H7 (cell line): ENCODE measurements around the gene KRTAP2-1. TPM values are rescaled to one million over a fixed set of nuclear protein-coding genes. Genes with fewer than 3 reads are reported as not detected.
"Not testable (repeated sequence)": the region's sequence is repeated elsewhere in the genome, so short reads cannot be mapped to it uniquely, and the experiment has no call there.

Experiments
- DNase-seq: peaks from one replicate; pipeline ENCODE4 v3.0.0; 2012
- H3K27me3 ChIP-seq: 2 replicates; pipeline ENCODE4 v1.6.0; 2011; ENCODE audit warnings: mild to moderate bottlenecking, low read length; ENCODE audit not compliant: control insufficient read depth, insufficient read depth
- H3K36me3 ChIP-seq: replicated peaks from 2 replicates; pipeline ENCODE4 v1.5.1; 2011; ENCODE audit warnings: low read length; ENCODE audit not compliant: control insufficient read depth, insufficient read depth
- H3K4me3 ChIP-seq: 2 replicates; pipeline ENCODE4 v1.5.1; 2011; ENCODE audit warnings: low read depth, mild to moderate bottlenecking, control low read depth, low read length, moderate library complexity; ENCODE audit not compliant: insufficient read depth
- total RNA-seq: library from RNA; depleted of rRNA; stranded (reverse); fragments of >200 nt; shearing (Covaris generic); gene quantifications from 2 replicates; pipeline ENCODE4 v1.2.3, GENCODE V29; 2014

Gene KRTAP2-1
- total RNA-seq, 1 experiment from 2014 or later = not detected

- Histone ChIP-seq H3K36me3 (no peaks in the 10 kb centered on the region), H3K4me3 (no peak overlapping the region), H3K27me3 (no peaks in the 10 kb centered on the region)
- no peak for DNase-seq
These were observed 17.2 kb upstream of the KRTAP2-1 start for GRCh38 chr17:41064301-41064700.

GRCh38 chr17:41063449-41063848 lies 16.3 kb upstream of the KRTAP2-1 start:
- no peak overlapping the region for H3K4me3 ChIP-seq
- no peak for DNase-seq
- no peaks in the 10 kb centered on the region for H3K27me3 ChIP-seq
- no peaks in the 10 kb centered on the region for H3K36me3 ChIP-seq

GRCh38 chr17:41061964-41062363 lies 14.8 kb upstream of the KRTAP2-1 start:
- Histone ChIP-seq H3K36me3 (no peaks in the 10 kb centered on the region), H3K27me3 (no peaks in the 10 kb centered on the region), H3K4me3 (no peak overlapping the region)
- DNase-seq = no peak

GRCh38 chr17:41060052-41060604 lies 13.0 kb upstream of the KRTAP2-1 start, which contains the start of gene KRTAP2-3:
KRTAP2-3 (minus strand) TSS chr17:41060114; CDS start chr17:41060050, 64 bp downstream.
- no peaks in the 10 kb centered on the region for H3K36me3 ChIP-seq
- no peak within 1 kb of the TSS for H3K4me3 ChIP-seq
- DNase-seq = no peak
- no peaks in the 10 kb centered on the region for H3K27me3 ChIP-seq

- H3K27me3 ChIP-seq, H3K36me3 ChIP-seq, H3K4me3 ChIP-seq: not testable (repeated sequence)
- DNase-seq = peak; percentile 29
These were observed 12.3 kb upstream of the KRTAP2-1 start for GRCh38 chr17:41059276-41060051.

GRCh38 chr17:41058741-41059140 lies 11.6 kb upstream of the KRTAP2-1 start:
- no peaks in the 10 kb centered on the region for H3K36me3 ChIP-seq
- no peak overlapping the region for H3K4me3 ChIP-seq
- DNase-seq = no peak
- H3K27me3 ChIP-seq = no peaks in the 10 kb centered on the region

GRCh38 chr17:41057547-41057946 lies 10.4 kb upstream of the KRTAP2-1 start:
- no peaks in the 10 kb centered on the region for H3K27me3 ChIP-seq
- DNase-seq = no peak
- H3K36me3 ChIP-seq = no peaks in the 10 kb centered on the region
- H3K4me3 ChIP-seq = no peak overlapping the region

- H3K36me3 ChIP-seq, H3K27me3 ChIP-seq, DNase-seq, H3K4me3 ChIP-seq: not testable (repeated sequence)
These were observed 8.0 kb upstream of the KRTAP2-1 start, which contains the start of gene KRTAP2-2 for GRCh38 chr17:41055130-41055529. KRTAP2-2 (minus strand) TSS chr17:41055230; CDS start chr17:41055211, 19 bp downstream.

- not testable (repeated sequence) for H3K27me3 ChIP-seq, DNase-seq, H3K36me3 ChIP-seq, H3K4me3 ChIP-seq
These were observed 7.4 kb upstream of the KRTAP2-1 start for GRCh38 chr17:41054556-41054955.

GRCh38 chr17:41054025-41054424 lies 6.9 kb upstream of the KRTAP2-1 start:
- Histone ChIP-seq H3K4me3 (no peak overlapping the region), H3K27me3 (no peaks in the 10 kb centered on the region), H3K36me3 (no peaks in the 10 kb centered on the region)
- DNase-seq = no peak

GRCh38 chr17:41052566-41052965 lies 5.5 kb upstream of the KRTAP2-1 start:
- Histone ChIP-seq H3K4me3 (no peak overlapping the region), H3K36me3 (no peaks in the 10 kb centered on the region), H3K27me3 (no peaks in the 10 kb centered on the region)
- DNase-seq = no peak

- DNase-seq = no peak
- Histone ChIP-seq H3K36me3 (no peaks in the 10 kb centered on the region), H3K4me3 (no peak overlapping the region), H3K27me3 (no peaks in the 10 kb centered on the region)
These were observed 2.0 kb upstream of the KRTAP2-1 start for GRCh38 chr17:41049110-41049509.

GRCh38 chr17:41048441-41048840 lies 1.3 kb upstream of the KRTAP2-1 start:
- Histone ChIP-seq H3K4me3 (no peak overlapping the region), H3K27me3 (no peaks in the 10 kb centered on the region), H3K36me3 (no peaks in the 10 kb centered on the region)
- DNase-seq = no peak

GRCh38 chr17:41042953-41043352 lies 4.2 kb downstream of the KRTAP2-1 start:
- H3K36me3 ChIP-seq = no peaks in the 10 kb centered on the region
- DNase-seq = no peak
- H3K27me3 ChIP-seq = no peaks in the 10 kb centered on the region
- no peak overlapping the region for H3K4me3 ChIP-seq

- not testable (repeated sequence) for DNase-seq
These were observed 6.1 kb downstream of the KRTAP2-1 start, which contains the start of gene KRTAP1-1 for GRCh38 chr17:41040783-41041571. KRTAP1-1 (minus strand) TSS chr17:41041450; CDS start chr17:41041397, 53 bp downstream.

More at GRCh38 chr17:41040783-41041571, 6.1 kb downstream of the KRTAP2-1 start, which contains the start of gene KRTAP1-1:
- H3K4me3 ChIP-seq, H3K27me3 ChIP-seq, H3K36me3 ChIP-seq: not testable (repeated sequence)
